GM12891 (cell line): ENCODE results near the gene TP53I13.
A peak's percentile ranks its signal among the peaks of the same experiment; 100 is the strongest.

Source experiments
- DNase-seq: peaks from one replicate; pipeline ENCODE4 v3.0.0; 2011; ENCODE audit warnings: low spot score; ENCODE audit not compliant: insufficient read length
- FAIRE-seq: peaks from 2 replicates; lab custom pipeline; 2011; peaks lifted over from hg19 to GRCh38; lab: Jason Lieb, UNC
- PAX5 ChIP-seq: IDR thresholded peaks from 2 replicates; pipeline ENCODE4 v1.6.1; 2011; ENCODE audit warnings: low read length, moderate library complexity, mild to moderate bottlenecking; ENCODE audit not compliant: insufficient read depth, severe bottlenecking
- POLR2A ChIP-seq: IDR thresholded peaks from 2 replicates; pipeline ENCODE4 v1.6.1; 2011; ENCODE audit warnings: low read depth, low read length, control low read depth
- POLR2AphosphoS5 ChIP-seq: IDR thresholded peaks from 2 replicates; pipeline ENCODE4 v1.6.1; 2011; ENCODE audit warnings: low read depth, low read length, control low read depth
- POU2F2 ChIP-seq: IDR thresholded peaks from 2 replicates; pipeline ENCODE4 v1.6.1; 2011; ENCODE audit warnings: low read depth, mild to moderate bottlenecking, control low read depth, low read length, moderate library complexity
- SPI1 ChIP-seq: IDR thresholded peaks from 2 replicates; pipeline ENCODE4 v1.6.1; 2011; ENCODE audit warnings: low read depth, low read length, control low read depth
- TAF1 ChIP-seq: IDR thresholded peaks from 2 replicates; pipeline ENCODE4 v1.6.1; 2011; ENCODE audit warnings: low read depth, low read length, control low read depth

Gene TP53I13

DNA sequence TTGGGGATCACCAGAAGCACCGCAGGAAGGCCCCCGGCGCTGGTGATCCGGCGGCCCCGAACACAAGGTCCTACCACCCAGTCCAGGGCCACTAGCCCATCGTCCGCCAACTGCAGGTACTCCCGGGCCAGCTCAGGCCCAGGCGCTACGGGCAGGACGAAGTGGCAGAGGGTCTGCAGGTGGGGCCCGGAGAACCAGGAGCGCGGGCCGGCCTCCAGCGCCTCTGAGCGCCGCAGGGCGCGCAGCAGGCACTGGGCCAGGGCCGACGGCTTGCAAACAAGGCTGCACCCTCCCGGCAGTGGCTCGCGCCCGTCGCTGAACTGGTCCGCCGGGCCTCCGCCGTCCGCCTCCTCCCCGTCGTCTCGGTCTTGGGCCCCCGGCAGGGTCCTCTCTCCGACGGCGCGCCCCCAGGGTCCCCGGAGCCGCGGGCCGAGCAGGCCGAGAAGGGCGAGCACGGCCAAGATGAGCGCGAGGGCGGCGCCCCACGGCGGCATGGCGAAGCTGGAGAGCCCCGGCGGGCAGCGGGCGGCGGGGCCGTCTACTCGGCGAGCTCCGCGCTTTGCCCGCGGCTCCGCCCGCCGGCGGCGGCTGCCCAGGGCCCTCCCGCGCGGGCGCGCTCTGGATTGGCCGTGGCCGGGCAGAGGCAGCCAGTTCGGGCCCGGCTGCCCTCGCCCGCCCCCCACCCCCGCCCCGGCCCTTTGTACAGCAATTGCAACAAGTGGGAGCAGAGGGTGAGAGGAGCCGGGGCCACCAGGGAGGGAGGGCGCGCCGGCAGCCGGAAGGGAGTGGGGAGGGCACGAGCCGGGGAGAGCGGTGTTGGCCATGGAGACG lies 1.8 kb upstream of the TP53I13 start, which contains the start of gene ABHD15:
ABHD15 (minus strand) TSS at position 565 of the 831 bp plus-strand sequence; CDS start at position 494, 71 bp downstream.
- DNase-seq (peak; percentile 63), FAIRE-seq (peak; percentile 70)

GRCh38 chr17:29567304-29567553 lies 1.3 kb upstream of the TP53I13 start:
- no peak for DNase-seq
- no peak for TF ChIP-seq SPI1
- TF ChIP-seq POU2F2: no peak
- no peak for TF ChIP-seq POLR2AphosphoS5
- TF ChIP-seq PAX5: no peak
- no peak for TF ChIP-seq TAF1
- TF ChIP-seq POLR2A: no peak
- no peak for FAIRE-seq

More for the DNA sequence above, 1.8 kb upstream of the TP53I13 start, which contains the start of gene ABHD15:
- TF ChIP-seq POLR2AphosphoS5 (no peak), POU2F2 (no peak), PAX5 (no peak), POLR2A (no peak), SPI1 (no peak), TAF1 (no peak)

DNA sequence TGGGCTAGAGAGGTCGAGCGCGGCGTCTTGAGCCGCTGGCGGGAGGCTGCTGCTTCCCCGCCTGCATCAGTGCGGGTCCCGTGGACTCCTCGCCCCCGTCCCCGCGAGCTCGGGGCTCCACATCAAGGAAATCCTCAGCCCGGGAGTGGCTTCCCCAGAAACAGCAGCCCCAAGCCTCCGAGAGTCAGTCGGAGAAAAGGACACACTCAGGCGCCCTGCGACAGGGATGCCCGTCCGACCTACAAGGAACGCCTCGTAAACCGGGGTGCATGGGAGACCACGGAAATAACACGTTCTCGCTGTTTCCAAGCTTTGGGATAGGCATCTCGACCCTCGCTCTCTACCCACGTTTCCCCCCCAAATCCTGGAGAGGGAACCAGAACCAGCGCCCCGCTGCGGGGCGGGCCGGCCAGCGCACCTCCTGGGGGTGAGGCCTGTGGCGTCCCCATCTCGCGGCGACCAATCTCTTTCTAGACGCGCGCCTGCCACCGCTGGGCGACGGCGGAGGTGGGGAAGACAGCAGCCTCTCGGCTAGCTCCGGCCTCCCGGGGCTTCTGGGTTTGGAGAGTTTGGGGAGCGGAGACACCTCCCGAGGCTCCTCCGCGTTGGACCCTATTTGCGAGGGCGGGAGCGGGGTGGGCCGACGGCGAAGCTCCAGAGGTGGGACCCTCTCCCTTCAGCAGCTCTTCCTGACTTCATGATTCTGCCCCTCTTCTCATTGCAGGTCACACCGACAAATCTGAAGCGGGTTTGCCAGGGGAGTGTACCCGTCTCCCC lies 759 bp upstream of the TP53I13 start:
- DNase-seq (peak; percentile 84), FAIRE-seq (peak; percentile 72)
- TF ChIP-seq TAF1 (peak; percentile 19), POLR2AphosphoS5 (no peak)

DNA sequence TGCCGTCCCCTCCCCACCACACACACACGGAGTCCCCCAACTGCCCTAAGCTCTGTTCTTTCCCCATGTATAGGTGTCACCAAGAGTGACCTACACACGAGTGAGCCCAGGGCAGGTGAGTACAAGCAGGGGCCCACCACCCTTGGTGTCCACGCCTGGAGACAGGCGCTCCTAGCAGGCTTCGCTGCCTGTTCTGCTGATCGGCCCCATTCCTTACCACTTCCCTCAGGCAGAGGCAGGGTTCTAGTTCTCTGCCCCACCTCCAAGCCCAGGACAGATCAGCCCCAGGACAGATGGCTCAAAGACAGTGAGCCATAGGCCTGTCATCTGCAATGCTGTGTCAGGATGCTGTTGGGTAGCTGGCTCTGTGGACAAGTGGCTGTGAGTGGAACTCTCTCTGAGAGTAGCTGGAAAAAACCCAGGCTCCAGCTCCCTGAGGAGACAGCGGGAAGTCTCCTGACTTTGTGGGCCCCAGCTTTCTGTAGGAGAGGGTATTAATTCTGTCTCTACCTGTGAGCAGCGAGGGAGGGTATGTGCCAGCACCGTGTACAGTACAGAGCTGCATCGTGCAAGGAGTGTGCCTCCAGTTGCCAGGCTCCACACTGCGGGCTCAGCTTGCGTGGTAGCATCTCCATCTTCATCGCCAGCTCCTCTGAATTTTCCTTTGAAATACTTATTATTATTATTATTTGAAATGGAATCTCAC lies 897 bp downstream of the TP53I13 start:
- FAIRE-seq: peak; percentile 20
- no peak for TF ChIP-seq POU2F2
- TF ChIP-seq POLR2AphosphoS5: no peak
- TF ChIP-seq POLR2A: no peak
- no peak for TF ChIP-seq SPI1
- no peak for TF ChIP-seq PAX5
- TF ChIP-seq TAF1: no peak
- no peak for DNase-seq

DNA sequence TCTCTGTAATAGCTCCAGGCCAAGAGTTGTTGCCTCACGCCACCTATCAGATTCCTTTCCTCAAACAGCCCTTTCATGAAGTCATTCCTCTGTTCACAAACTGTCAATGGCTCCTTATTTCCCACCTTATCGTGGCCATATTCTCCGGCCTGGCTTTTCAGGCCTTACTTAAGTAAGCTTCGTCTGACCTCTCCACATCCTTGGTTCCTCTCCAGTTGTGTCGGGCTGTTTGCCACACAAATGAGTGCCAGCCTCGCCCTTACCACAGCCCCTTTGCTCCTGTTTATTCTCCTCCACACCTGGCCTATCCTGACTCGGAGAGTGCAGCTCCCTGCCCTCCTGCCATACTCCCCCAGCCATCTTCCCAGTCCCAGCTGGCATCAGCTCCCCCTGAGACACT lies 2.0 kb downstream of the TP53I13 start:
- TF ChIP-seq SPI1: no peak
- TF ChIP-seq TAF1: no peak
- TF ChIP-seq PAX5: no peak
- TF ChIP-seq POLR2AphosphoS5: no peak
- TF ChIP-seq POU2F2: no peak
- TF ChIP-seq POLR2A: no peak
- DNase-seq: no peak
- FAIRE-seq: no peak

- DNase-seq: no peak
- no peak for FAIRE-seq
- TF ChIP-seq PAX5 (no peak), SPI1 (no peak), POLR2AphosphoS5 (no peak), POU2F2 (no peak), TAF1 (no peak), POLR2A (no peak)
Measured at GRCh38 chr17:29571486-29571882, 3.0 kb downstream of the TP53I13 start.

GRCh38 chr17:29571883-29572681 lies 3.6 kb downstream of the TP53I13 start:
- TF ChIP-seq PAX5 (no peak), TAF1 (no peak), POU2F2 (no peak), SPI1 (no peak), POLR2AphosphoS5 (no peak), POLR2A (no peak)
- DNase-seq: no peak
- FAIRE-seq: no peak

GRCh38 chr17:29572691-29573557 lies 4.4 kb downstream of the TP53I13 start:
- DNase-seq: peak; percentile 78

More at GRCh38 chr17:29572691-29573557, 4.4 kb downstream of the TP53I13 start:
- FAIRE-seq: peak; percentile 88
- TF ChIP-seq PAX5 (no peak), POLR2A (no peak), POU2F2 (0 out of 2 replicates have a peak, but pooled peaks have one; percentile 15), POLR2AphosphoS5 (no peak), SPI1 (no peak), TAF1 (no peak)
